Activated T-helper 1 cell treated with anti-CD3 and anti-CD28 coated beads, Interleukin-2, amount 50 U/mL, for 16 hours (primary cell): ENCODE data around the gene DNMT3A.

Experiments
- DNase-seq, 2 donors: peaks; one replicate each; pipeline ENCODE4 v3.0.0-alpha.2; 2020; ENCODE audit warnings: low read depth in 1 of 2, low spot score in 1 of 2

Gene DNMT3A

DNA sequence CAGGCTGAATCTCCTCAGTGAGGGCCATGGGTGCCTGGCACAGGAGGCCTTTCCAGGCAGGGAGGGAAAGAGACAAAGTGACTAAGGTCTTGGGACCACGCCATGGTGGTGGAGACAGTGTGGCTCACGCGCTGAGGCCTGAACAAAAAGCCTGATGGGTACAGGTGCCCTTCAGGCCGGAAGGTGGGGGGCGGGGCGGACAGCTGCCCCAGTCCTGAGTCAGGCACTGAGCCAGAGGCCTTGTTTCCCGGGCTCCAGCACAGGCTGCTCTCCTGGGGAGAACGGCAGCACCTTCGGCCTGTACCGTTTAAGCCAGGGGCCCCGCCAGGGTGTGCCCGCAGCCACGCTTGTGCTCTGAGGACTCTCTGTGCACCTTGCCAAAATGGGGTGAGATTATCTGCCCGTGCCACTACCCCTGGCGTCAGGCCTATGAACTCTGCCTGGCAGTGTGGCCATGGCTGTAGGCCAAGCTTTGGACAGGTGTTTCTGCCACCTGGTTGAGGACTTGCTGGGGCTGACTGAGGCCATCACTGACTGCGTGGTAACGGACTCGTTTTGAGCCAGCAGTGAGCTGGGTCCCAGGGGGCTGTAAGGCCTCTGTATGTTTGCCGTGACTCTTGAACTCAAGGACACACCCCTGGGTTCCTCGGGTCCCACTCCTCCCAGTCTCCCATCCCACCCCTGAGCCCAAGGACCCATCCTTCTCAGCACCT is 31.7 kb upstream of the DNMT3A start:
- DNase-seq = no peak

DNA sequence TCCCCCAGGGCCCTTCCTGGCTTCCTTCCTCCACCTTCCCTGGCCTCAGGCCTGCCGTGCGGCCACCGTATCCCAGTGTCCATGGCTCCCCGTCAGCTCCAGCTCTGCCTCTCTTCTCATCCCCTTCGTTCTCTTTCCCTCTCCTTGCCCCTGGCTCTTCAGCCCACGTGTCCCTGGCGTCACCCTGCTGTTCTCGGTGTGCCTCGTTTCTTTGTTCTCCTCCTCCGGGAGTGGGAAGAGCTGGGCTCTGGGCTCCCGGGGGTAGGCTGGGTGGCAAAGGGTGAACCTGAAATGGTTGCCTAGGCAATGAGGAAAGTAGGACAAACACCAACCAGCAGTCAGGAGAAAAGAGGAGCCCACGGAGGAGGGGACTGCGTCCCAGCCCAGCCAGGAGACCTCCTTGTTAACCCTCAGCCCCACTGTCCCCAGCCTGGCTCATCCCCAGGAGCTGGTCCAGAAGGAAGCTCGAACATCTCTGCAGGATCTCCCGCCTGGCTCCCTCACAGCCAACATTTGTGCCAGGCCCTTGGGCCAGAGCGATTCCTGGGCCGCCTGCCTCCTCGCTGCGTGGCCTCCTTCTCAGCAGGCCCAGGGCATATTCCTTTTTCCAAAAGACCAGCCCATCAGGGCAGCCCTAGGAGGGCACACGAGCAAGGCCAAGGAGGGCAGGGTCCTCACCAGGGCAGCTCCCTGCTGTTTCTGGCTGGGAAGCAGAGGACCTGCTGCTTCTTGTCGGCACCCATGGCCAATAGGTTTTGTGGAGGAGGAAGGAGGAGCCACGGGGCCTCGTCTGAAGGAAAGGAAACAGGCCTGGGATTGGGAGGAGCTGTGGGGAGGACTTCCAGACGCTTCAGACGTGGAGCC is 30.9 kb upstream of the DNMT3A start:
- DNase-seq = no peak

DNA sequence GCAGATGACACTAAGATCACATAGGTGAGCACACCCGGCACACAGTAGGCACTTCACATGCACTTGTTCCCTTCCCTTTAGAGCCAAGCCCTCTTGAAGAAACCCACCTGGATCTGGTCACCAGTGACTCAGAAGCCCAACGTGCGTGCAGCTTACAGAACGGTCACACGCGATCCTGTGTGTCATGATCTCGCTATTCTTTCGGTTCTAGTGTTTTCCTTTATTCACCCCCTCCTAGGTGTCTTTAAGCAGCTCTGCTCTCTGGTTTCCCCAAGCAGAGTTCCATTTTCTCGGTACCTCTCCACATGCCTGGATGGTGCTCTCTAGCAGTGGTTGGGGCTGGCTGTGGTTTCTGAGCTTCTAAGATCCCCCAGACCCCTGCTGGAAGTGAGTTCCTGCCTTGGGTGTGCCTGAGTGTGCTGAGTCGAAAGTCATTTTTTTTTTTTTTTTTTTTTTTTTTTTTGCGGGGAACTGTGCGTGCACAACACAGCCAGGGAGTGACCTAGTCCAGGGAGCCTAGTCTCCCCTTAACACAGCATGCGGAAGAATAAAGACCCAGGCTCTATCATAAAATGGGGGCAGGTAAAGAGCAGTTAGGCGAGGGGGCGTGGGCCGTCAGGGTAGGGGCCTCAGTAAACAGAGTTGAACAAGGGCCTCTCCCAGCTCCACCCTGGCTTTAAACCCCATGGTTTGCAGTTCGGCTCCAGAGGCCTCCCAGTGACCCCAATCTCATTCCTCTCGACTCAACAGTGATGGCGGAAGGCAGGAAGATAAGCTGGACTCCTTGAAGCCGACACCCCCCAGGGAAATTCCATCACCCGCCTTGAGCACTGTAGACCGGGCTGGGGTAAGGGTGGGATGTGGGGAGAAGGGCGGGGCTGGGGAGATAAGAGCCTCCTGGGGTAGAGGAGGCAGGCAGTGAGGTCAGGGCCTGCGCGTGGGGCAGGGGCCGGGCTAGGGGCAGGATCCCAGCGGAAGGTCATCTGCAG is 29.8 kb upstream of the DNMT3A start:
- no peak for DNase-seq

DNA sequence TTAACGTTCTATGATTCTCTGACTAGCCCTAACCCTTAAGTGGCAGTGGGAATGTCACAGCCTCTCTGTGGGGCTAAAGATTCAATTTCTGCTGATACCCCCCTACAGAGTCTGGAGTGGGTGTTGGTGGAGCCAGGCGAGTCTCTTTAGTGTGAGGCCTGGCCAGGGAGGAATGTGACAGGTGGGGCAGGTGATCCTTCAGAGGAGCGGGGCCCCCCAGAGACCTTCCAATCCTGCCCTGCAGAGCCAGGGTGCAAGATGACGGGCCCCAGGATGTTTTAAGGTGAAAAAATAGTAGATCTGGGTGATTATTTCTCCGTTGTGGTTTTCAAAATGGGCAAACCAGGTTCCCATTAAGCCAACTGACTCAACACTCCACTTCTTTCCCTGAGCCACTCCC is 28.2 kb upstream of the DNMT3A start:
- no peak for DNase-seq

DNA sequence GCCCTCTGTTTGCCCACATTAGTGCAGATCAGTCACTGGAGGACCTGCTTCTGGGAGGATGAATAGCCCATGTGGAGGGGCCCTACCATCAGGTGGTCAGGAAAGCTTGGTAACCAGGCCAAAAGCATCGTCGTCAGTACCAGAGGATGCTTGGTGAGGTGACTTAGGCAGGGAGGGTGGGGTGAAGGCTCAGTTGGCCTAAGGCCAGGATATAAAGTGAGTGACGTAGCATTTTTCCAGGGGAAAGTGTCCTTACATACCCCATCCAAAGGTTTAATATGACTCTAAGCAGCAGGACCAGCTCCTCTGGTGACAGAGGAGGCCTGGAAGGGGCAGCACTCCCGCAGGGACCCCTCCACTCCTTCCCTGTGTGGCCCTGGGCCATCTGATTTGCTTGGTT is 27.7 kb upstream of the DNMT3A start:
- DNase-seq = no peak

DNA sequence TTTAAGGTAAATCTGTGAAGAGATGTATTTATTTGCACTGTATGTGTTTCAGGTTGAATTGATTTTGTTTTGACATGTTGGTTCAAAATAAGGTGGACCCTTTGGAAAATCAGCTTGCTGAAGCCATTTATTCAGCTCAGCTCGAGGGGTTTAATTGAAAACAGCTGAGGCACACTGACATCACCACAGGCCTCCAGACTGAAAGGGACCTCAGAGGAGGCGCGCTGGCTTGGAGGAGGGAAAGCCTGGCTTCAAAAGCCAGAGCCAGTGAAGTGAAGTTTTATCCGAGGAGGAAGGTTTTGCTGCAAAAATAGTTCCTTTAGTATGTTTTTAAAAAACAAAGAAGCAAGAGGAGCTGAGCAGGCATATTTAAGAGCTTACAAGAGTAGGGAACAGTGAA is 26.9 kb upstream of the DNMT3A start:
- DNase-seq = no peak

DNA sequence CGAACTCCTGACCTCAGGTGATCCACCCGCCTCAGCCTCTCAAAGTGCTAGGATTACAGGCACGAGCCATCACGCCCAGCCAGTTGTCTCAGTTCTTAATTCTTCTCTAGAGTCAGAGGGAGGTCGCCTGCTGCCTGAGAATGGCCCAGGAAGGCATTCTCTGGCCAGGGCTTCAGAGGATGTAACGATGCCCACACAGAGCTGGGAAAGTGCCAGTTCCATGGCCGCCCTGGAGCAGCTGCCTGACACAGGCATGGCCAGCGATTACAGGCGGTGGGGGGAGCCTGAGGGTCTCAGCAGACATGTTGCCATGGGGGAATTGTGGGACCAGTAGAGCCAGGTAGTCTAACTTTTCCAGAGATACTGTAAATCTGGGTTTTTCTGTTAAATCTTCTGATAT is 25.6 kb upstream of the DNMT3A start:
- no peak for DNase-seq

DNA sequence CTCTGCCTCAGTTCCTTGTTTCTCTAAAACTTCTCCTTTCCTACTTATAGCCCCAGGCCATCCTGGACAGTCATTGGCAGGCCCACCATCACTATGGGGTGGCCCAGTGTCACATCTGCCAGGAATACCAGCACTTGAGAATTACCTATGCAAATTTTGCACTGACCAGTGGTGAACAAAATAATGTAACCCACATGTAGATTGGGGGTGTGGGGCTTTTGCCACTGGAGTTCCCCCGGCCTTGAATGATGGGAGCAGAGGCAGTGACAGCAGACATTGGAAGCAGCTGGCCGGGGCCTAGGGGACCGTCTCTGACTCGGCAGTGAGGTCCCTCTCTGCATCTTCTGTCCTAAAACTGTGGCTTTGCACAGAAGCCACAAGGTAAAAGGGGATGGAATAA is 24.9 kb upstream of the DNMT3A start:
- DNase-seq = no peak

DNA sequence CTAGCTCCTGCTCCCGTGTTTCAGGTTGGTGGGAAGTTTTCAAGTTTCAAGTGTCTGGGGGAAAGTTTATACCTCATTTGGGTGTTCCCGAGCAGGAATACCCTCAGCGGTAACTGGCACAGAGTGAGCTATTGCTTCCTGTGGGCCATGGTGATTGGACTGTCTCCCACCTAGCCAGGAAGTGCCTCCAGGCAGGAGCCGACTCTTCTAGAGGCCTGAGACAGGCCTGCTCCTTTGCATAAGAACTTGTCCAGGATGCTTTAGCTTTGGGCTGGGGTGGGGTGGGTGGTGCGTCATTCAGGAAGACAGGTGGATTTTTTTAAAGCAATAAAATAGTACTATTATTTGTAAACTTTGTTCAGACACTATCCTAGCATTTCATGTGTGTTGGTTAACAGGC is 23.5 kb upstream of the DNMT3A start:
- DNase-seq = no peak

DNA sequence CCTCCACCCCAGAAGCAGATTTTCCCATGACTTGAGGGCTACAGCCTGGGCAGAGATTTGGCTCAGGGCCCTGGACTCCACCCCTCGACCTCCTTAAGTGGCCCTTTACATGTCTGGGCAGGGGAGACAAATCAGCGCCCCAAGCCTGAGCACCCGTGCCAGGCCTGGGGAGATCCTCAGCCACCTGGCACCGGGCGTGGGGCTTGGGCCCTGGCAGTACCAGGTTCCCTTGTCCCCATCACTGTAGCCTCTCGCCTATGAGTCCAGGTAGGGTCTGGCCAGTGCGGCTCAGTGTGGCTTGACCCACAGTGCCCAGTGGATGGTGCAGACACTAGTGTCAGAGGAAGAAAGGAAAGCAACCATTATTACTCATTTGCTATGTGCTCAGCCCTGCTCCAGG is 22.0 kb upstream of the DNMT3A start:
- no peak for DNase-seq

DNA sequence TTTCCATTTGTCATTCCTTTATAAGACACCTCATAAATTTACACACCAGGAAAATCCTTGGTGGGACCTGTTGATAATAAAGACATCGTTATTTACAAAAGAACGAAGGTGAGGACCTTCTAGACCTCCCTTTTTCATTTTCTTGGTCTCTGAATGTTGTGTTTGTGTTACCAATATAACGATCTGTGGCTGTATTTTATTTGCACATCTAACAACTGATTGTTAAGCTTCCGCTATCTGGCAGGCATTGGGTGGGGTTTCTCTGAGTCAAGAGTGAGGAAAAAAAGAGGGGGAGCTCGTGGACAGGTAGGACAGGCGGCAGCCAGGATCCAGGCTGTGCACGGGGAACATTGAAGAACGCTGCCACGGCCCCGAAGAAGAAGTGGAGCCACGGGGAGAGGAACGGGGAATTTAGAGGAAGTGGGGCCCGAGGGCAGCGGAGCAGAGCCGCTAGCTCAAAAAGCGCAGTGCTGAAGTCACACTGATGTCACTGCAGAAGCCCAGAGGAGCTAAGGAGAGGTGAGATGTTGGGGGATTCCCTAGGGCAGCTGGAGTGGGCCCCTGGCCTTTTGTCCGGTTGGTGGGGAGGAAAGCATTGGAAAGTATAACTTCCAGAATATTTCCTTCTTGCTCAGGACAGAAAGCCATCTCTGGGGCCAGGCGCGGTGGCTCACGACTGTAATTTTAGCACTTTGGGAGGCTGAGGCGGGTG is 20.9 kb upstream of the DNMT3A start:
- DNase-seq = peak in 1 of 2 donors; percentile 31

DNA sequence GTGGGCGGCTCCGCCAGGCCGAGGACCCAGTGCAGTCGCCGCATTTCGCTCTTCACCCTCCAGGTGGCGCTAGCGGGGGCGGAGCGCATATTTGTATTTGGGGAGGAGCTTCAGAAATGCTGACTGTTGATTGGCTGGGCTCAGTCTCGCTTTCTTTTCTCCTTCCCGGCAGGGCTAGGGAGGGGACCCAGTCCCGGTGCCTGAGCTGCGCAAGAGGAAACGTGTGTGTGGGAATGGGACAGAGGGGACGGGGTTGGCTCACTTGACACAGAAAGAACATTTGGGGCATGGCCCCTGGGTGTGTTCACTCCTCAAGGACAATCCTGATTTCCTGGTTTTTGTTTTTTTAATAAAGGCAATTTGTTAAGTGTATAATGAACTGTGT is 20.3 kb upstream of the DNMT3A start:
- DNase-seq = peak; percentile 93

DNA sequence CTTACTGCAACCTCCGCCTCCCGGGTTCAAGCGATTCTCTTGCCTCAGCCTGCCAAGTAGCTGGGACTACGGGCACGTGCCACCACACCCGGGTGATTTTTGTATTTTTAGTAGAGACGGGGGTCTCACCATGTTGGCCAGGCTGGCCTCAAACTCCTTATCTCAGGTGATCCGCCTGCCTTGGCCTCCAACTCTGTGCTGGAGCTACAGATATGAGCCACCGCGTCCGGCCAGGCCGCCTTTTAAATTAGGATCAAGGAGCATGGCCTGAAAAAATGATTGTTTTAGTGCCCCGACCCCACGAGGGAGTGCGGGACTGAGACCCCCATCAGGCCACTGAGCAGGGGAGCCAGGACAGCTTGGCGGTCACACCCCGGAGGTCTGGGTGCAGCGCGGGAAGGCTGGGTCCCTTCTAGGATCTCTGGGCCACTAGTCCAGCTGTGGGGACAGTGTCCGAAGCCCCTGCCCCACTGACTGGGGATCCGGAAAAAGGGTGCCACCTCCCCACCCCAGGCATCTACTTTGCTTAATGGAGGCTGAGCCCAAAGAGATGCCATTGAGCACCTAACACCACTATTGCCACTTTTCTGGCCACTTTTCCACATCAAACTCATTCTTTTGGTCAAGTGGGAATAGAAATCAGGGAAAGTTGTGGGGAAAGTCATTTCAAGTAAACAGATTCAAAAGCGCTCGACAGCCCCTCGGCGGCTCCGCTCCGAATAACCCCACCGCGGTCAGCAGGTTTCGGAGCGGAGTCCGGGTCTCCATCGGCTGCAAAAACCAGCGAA is 19.7 kb upstream of the DNMT3A start:
- no peak for DNase-seq

DNA sequence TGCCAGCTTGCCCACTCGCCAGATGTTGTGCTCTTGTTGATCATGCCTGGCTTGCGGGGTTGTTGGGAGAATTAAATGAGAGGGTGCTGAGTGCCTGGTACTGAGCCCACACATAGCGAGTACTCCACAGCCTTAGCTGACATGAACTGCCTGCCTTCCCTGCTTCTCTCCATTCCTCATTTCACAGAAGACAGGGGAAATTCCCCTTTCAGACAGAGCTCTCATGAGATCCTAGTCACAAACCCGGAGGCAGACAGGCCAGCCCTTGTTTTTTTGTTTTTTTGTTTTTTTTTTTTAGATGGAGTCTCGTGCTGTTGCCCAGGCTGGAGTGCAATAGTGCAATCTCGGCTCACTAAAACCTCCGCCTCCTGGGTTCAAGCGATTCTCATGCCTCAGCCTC is 17.1 kb upstream of the DNMT3A start:
- no peak for DNase-seq

DNA sequence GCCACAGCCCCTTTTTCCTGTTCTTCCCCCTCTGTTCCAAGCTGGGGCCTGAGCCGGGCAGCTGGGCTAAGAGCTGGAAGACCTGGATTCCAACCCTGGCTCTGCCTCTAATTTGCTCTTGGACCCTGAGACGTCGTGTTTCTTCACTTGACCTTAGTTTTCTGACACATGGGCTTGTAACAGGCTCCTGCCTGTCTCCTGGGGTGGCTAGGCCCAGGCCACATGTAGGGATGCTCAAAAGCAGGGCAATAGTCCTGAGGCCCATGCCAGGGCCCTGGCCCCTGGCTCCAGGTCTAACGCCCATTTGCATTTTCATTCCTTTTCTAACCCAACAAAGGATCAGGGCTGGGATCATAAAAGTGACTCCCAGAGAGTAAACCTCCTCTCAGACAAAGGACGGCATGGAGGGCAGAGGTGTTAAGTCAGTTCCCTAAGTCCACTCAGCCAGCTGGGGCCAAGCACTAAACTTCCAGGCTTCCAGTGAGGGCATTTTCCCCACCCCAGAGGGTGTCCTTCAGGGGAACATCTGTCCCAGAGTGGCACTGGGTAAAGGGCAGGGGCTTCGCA is 16.6 kb upstream of the DNMT3A start:
- DNase-seq = no peak

DNA sequence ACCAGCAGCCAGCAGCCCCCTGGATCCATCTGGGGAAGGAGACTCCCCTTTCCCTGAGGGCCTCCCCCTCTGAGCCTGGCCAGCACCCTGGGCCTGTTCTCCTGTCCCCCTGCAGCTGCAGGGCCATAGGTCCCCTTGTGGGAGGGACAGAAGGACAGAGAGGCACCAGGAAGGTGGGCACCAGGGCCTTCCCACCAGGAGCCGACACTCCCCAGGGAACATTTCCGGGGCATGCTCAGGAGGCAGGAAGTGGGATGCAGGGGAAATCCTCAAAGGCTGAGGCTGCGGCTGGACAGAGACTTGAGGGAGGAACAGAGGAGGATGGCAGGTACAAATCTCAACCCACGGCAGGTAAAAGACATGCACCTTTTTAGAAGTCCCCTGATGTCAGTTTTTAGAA is 14.4 kb upstream of the DNMT3A start:
- no peak for DNase-seq

DNA sequence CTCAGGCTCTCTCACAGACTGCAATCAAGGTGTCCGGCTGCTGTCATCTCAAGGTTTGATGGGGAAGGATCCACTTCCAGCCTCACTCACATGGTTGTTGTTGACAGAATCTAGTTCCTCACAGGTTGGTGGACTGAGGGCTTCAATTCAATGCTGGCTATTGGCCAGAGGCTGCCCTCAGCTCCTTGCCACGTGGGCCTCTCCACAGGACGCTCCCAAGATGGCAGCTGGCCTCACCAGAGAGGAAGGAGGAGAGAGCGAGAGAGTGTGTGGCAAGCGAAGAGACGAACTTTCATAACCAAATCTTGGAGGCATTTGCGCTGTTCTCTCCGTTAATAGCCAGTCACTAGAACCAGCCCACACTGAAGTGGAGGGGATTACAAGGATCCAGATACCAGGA is 13.5 kb upstream of the DNMT3A start:
- DNase-seq = no peak

DNA sequence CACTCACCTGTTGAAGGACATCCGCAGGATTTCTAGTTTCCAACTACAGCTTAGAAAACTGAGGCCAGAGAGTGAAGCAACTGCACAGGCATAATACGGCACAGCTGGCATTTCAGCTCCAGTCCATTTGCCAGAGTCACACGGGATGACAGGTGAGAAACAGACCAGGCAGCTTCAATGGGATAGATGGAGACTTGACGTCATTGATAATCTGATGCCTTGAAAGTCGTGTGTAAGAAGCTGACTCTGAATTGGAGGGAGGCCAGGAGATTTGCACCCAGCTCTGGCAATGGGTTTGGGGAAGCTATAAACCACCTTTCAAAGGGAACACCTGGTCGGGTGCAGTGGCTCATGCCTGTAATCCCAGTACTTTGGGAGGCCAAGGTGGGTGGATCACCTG is 12.4 kb upstream of the DNMT3A start:
- DNase-seq = no peak

DNA sequence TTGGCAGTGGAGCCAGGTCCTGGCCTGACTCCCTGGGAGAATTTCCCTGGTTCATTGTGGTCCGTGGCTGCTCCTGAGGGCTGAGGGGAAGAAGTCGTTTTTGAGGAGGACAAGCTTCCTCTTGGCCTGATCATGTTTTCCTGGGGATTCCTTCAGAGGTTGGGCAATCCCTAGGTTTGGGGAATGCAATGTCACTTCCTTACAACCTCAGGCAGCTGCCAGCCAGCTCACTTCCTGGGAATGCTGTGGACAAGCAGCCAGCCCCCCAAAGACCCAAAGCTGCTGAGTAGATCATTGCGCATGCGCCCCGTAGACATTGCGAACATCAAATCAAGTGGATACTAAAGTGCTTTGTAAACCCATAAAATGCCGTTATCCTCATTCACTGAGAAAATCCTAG is 7.7 kb upstream of the DNMT3A start:
- no peak for DNase-seq

DNA sequence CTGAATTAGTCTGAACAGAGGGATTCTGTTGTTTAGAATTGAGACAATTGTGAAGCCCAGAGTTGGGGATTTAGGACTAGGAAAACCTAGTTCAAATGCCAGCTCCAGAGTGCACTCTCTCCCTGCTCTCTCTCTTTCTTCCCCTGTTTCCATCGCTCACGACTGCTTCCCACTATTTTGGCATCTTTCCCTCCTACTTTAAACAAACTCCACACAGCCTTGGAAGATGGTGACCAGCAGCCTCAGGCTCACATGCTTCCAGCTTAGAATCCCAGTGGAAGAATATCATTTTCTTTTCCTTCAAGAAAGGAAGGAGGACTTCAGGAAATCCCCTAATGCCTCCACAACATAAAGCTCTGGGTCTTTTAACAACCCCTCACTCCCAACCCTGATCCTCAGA is 6.1 kb upstream of the DNMT3A start:
- no peak for DNase-seq
